ENCODE results near the gene HELZ2.

HELZ2 gene

GRCh38 chr20:63537525-63538203 lies 36.4 kb downstream of the HELZ2 start:
- peak; percentile 92 to 93 for DNase-seq (ENCODE audit: low read depth in 2 of 2)

- no peak for DNase-seq (ENCODE audit: low read depth in 2 of 2)
Observed at GRCh38 chr20:63536997-63537524, 37.0 kb downstream of the HELZ2 start, which contains the start of gene PTK6. PTK6 (minus strand) TSS chr20:63537376; CDS start chr20:63537314, 62 bp downstream.

- DNase-seq (ENCODE audit: low read depth in 2 of 2), result no peak
Observed at GRCh38 chr20:63536241-63536977, 37.6 kb downstream of the HELZ2 start.

GRCh38 chr20:63534831-63535651 lies 39.0 kb downstream of the HELZ2 start:
- DNase-seq (ENCODE audit: low read depth in 2 of 2), result no peak

- no peak for DNase-seq (ENCODE audit: low read depth in 2 of 2)
Observed at GRCh38 chr20:63534427-63534830, 39.6 kb downstream of the HELZ2 start.

- DNase-seq (ENCODE audit: low read depth in 2 of 2), result no peak
Observed at GRCh38 chr20:63533871-63534393, 40.1 kb downstream of the HELZ2 start.

GRCh38 chr20:63533388-63533787 lies 40.7 kb downstream of the HELZ2 start:
- DNase-seq (ENCODE audit: low read depth in 2 of 2), result no peak

GRCh38 chr20:63532449-63532971 lies 41.5 kb downstream of the HELZ2 start:
- no peak for DNase-seq (ENCODE audit: low read depth in 2 of 2)

- DNase-seq (ENCODE audit: low read depth in 2 of 2), result no peak
Observed at GRCh38 chr20:63531686-63532448, 42.2 kb downstream of the HELZ2 start.

GRCh38 chr20:63530788-63531160 lies 43.3 kb downstream of the HELZ2 start:
- no peak for DNase-seq (ENCODE audit: low read depth in 2 of 2)

GRCh38 chr20:63529861-63530787 lies 43.9 kb downstream of the HELZ2 start:
- DNase-seq (ENCODE audit: low read depth in 2 of 2), result no peak

- no peak for DNase-seq (ENCODE audit: low read depth in 2 of 2)
Observed at GRCh38 chr20:63529180-63529860, 44.7 kb downstream of the HELZ2 start.

GRCh38 chr20:63527184-63527583 lies 46.9 kb downstream of the HELZ2 start:
- DNase-seq (ENCODE audit: low read depth in 2 of 2), result no peak

- no peak for DNase-seq (ENCODE audit: low read depth in 2 of 2)
Observed at GRCh38 chr20:63525971-63526370, 48.1 kb downstream of the HELZ2 start.

GRCh38 chr20:63525185-63525584 lies 48.9 kb downstream of the HELZ2 start:
- DNase-seq (ENCODE audit: low read depth in 2 of 2), result no peak
